Heart left ventricle (tissue), 13 donors: ENCODE data around the gene LPO.

Source experiments
- POLR2A ChIP-seq, 2 donors: fragments of 450-650 bp; IDR thresholded peaks; one replicate each; pipeline ENCODE4 v1.6.1; 2017; ENCODE audit warnings: antibody characterized with exemption in 2 of 2, mild to moderate bottlenecking in 2 of 2, moderate library complexity in 2 of 2
- TF ChIP-seq, protein P1 (sequence below), 12 donors: fragments of 200-600 bp; sonication (generic) in 4 of 12; IDR thresholded peaks; one replicate each; pipeline versions ENCODE4 v1.5.0 to v1.8.0; 2018 to 2022; ENCODE audit warnings: antibody characterized with exemption in 12 of 12, mild to moderate bottlenecking in 5 of 12
- donor health status: ischemic (EF 13 %, LVEDD 7.1; RV severe dilation, severe dysfunction).
- donor health status: DM: no; HTN: yes; CAD: no.
- donor health status: DM: no; HTN: no; CAD: no.
- donor health status: ischemic (EF 25% LVEDD 6.9; RV normal size, moderate dysfunction).
- donor health status: ischemic (EF 25% LVEDD 5.7; RV mildly dilated, moderate dysfunction).
- donor health status: ischemic (EF 35%, LVEDD 5.7; RV mildly dilated, moderate dysfunction).
- donor health status: nonischemic (EF 11% LVEDD 7.7; RV severe dilation, severe dysfunction).
- donor health status: DM: yes; HTN: yes; CAD: no.
- donor health status: PGD.
- donor health status: ischemic (EF 29% LVEDD 5.4; RV normal size, mild dysfunction).
- donor health status: nonischemic (EF 23%, LVEDD 6.1; RV moderate dilation, normal function).

DNA sequence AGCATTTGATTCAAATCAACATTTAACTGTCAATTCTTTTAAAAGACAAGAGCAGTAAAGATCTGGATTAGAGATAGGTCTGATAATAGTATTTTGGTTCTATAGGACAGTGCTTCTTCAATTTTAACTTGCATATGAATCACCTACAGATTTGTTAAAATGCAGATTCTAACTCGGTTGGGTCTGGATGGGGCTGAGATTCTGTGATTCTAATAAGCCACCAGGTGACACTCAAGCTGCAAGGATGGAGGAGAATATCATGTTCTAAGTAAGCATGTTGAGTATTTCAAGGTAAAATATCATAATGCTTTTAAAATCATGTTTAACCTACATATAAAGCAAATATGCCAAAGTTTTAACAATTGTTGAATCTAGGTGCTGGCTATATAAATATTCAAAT lies 74.4 kb downstream of the LPO start:
- TF ChIP-seq POLR2A (IDR thresholded peaks at IDR 0.05) = no peak
- TF ChIP-seq, protein P1, sequence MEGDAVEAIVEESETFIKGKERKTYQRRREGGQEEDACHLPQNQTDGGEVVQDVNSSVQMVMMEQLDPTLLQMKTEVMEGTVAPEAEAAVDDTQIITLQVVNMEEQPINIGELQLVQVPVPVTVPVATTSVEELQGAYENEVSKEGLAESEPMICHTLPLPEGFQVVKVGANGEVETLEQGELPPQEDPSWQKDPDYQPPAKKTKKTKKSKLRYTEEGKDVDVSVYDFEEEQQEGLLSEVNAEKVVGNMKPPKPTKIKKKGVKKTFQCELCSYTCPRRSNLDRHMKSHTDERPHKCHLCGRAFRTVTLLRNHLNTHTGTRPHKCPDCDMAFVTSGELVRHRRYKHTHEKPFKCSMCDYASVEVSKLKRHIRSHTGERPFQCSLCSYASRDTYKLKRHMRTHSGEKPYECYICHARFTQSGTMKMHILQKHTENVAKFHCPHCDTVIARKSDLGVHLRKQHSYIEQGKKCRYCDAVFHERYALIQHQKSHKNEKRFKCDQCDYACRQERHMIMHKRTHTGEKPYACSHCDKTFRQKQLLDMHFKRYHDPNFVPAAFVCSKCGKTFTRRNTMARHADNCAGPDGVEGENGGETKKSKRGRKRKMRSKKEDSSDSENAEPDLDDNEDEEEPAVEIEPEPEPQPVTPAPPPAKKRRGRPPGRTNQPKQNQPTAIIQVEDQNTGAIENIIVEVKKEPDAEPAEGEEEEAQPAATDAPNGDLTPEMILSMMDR (IDR thresholded peaks at IDR 0.05) = no peak
